Vagina (tissue), 2 donors: ENCODE measurements around the gene MAIP1. TPM values are rescaled to one million over a fixed set of nuclear protein-coding genes. Genes with fewer than 3 reads are reported as not detected.
A peak's percentile ranks its signal among the peaks of the same experiment; 100 is the strongest.

Experiments
- DNase-seq, 2 donors: peaks; one replicate each; pipeline ENCODE4 v3.0.0-alpha.2; 2017; ENCODE audit errors: extremely low spot score in 2 of 2
- H3K27ac ChIP-seq: fragments of 200-600 bp; sonication (generic); one replicate; pipeline ENCODE4 v1.5.1; 2019
- H3K27me3 ChIP-seq: fragments of 200-600 bp; sonication (generic); one replicate; pipeline ENCODE4 v1.5.1; 2019
- H3K36me3 ChIP-seq, 2 donors: fragments of 200-600 bp; sonication (generic); one replicate each; pipeline ENCODE4 v1.5.1; 2017 to 2019
- H3K4me1 ChIP-seq: fragments of 200-600 bp; sonication (generic); one replicate; pipeline ENCODE4 v1.5.1; 2019
- H3K4me3 ChIP-seq, 2 donors: fragments of 200-600 bp; sonication (generic); 1 replicate in 1 of 2; 2 replicates in 1 of 2; pipeline ENCODE4 v1.5.1; 2016 to 2019
- H3K9me3 ChIP-seq: fragments of 200-600 bp; sonication (generic); one replicate; pipeline ENCODE4 v1.5.1; 2019
- POLR2A ChIP-seq, 2 donors: fragments of 450-650 bp; IDR thresholded peaks; one replicate each; pipeline ENCODE4 v1.6.1; 2017; ENCODE audit warnings: antibody characterized with exemption in 2 of 2, mild to moderate bottlenecking in 2 of 2, moderate library complexity in 2 of 2
- POLR2AphosphoS5 ChIP-seq, 2 donors: sonication (generic); formaldehyde crosslinking; IDR thresholded peaks; one replicate each; pipeline ENCODE4 v1.9.0; 2017; ENCODE audit warnings: antibody characterized with exemption in 2 of 2, mild to moderate bottlenecking in 2 of 2, low read depth in 1 of 2; ENCODE audit not compliant: insufficient read depth in 1 of 2
- intact Hi-C: fragments of 100-400 bp; cut with DNase I; formaldehyde crosslinking; loops from one replicate; pipeline ENCODE4 v1.15.1; 2023
- total RNA-seq: library from RNA; depleted of rRNA; stranded (reverse); fragments of >200 nt; gene quantifications from one replicate; pipeline ENCODE4 v1.2.3, GENCODE V29; 2016
- TF ChIP-seq, protein P1 (sequence below), 3 experiments: fragments of 450-650 bp in 2 of 3; fragments of 200-600 bp in 1 of 3; sonication (generic) in 1 of 3; IDR thresholded peaks; one replicate each; pipeline ENCODE4 v1.5.1; 2017 to 2019; ENCODE audit warnings: antibody characterized with exemption in 3 of 3, mild to moderate bottlenecking in 2 of 3, moderate library complexity in 2 of 3

The MAIP1 gene
- total RNA-seq, 1 donor from 2014 or later: 16.0 TPM

GRCh38 chr2:199972088-199972626, 16.8 kb downstream of the MAIP1 start:
- TF ChIP-seq POLR2A (IDR thresholded peaks at IDR 0.05): no peak
- TF ChIP-seq, protein P1, sequence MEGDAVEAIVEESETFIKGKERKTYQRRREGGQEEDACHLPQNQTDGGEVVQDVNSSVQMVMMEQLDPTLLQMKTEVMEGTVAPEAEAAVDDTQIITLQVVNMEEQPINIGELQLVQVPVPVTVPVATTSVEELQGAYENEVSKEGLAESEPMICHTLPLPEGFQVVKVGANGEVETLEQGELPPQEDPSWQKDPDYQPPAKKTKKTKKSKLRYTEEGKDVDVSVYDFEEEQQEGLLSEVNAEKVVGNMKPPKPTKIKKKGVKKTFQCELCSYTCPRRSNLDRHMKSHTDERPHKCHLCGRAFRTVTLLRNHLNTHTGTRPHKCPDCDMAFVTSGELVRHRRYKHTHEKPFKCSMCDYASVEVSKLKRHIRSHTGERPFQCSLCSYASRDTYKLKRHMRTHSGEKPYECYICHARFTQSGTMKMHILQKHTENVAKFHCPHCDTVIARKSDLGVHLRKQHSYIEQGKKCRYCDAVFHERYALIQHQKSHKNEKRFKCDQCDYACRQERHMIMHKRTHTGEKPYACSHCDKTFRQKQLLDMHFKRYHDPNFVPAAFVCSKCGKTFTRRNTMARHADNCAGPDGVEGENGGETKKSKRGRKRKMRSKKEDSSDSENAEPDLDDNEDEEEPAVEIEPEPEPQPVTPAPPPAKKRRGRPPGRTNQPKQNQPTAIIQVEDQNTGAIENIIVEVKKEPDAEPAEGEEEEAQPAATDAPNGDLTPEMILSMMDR (IDR thresholded peaks at IDR 0.05): no peak
- TF ChIP-seq POLR2AphosphoS5 (IDR thresholded peaks at IDR 0.05; ENCODE audit: insufficient read depth in 1 of 2, low read depth in 1 of 2): no peak
- H3K27me3 ChIP-seq: no peaks in the 10 kb centered on the region
- intact Hi-C loops: no loop called here
- no peak for DNase-seq
- no peaks in the 10 kb centered on the region for H3K4me1 ChIP-seq
- no peaks in the 10 kb centered on the region for H3K9me3 ChIP-seq
- H3K36me3 ChIP-seq: no peaks in the 10 kb centered on the region
- no peak overlapping the region for H3K27ac ChIP-seq
- H3K4me3 ChIP-seq: no peak overlapping the region

GRCh38 chr2:199973703-199974102, 18.3 kb downstream of the MAIP1 start:
- intact Hi-C loops: no loop called here
- H3K36me3 ChIP-seq: no peaks in the 10 kb centered on the region
- no peak for DNase-seq

DNA sequence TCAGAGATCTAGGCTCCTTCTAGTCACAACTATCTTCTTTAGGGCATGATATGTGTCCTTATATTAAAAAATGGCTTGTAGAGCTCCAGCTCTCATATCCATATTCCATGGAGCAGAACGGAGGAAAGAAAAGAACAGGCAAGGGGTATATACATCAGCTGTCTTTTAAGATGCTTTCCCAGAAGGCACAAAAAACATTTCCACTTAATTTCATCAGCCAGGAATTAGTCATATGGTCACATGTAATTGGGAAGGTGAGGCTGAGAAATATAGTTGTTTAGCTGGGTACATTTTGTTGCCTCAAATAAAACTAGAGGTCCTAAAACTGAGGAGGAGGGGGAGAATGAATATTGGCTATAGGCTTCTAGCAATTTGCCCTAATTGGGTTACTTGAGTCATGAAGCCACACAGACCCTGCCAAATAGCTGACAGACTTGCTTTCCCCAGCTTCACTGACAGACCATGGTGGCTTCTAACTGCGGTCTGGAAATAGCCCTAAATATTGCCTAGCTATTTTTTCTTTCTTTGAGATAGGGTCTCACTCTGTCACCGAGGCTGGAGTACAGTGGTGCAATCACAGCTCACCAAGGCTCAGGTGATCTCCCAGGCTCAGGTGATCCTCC, 20.0 kb downstream of the MAIP1 start:
- Histone ChIP-seq H3K9me3 (no peaks in the 10 kb centered on the region), H3K36me3 (no peaks in the 10 kb centered on the region), H3K27me3 (no peaks in the 10 kb centered on the region), H3K27ac (no peak overlapping the region), H3K4me3 (no peak overlapping the region), H3K4me1 (no peaks in the 10 kb centered on the region)
- TF ChIP-seq, protein P1 (IDR thresholded peaks at IDR 0.05): no peak
- no peak for TF ChIP-seq POLR2AphosphoS5 (IDR thresholded peaks at IDR 0.05; ENCODE audit: insufficient read depth in 1 of 2, low read depth in 1 of 2)
- no peak for TF ChIP-seq POLR2A (IDR thresholded peaks at IDR 0.05)
- intact Hi-C loops: loop anchor here (5.0 kb wide), 1 partner anchor 507 kb away; no protein-coding TSS in a partner anchor
- peak in 1 of 2 donors; percentile 25 for DNase-seq

More at GRCh38 chr2:199973703-199974102, 18.3 kb downstream of the MAIP1 start:
- Histone ChIP-seq H3K27me3 (no peaks in the 10 kb centered on the region), H3K9me3 (no peaks in the 10 kb centered on the region), H3K4me3 (no peak overlapping the region), H3K27ac (no peak overlapping the region), H3K4me1 (no peaks in the 10 kb centered on the region)
- TF ChIP-seq POLR2A (IDR thresholded peaks at IDR 0.05): no peak
- TF ChIP-seq, protein P1 (IDR thresholded peaks at IDR 0.05): peak in 1 of 3 experiments; percentile 36

DNA sequence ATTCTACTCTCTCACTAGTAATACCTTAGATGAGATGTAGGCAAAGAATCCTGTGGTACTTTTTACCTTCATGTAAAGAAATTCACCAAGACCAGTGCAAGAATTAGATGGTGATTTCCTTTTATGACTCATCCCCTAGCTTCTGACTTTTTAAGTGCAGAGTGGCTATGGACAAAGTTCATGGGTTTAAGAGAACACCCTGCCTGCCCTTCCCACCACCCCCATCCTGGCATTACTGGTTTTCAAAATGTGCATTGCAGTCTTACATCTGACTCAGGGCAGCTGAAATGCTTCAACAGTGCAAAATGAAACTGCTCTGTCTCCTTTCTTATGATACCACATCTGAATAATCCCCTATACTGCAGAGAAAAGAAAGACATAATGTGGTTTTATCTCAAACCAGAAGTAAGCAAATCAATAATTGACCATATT, 22.6 kb downstream of the MAIP1 start:
- Histone ChIP-seq H3K27me3 (no peaks in the 10 kb centered on the region), H3K4me1 (no peaks in the 10 kb centered on the region), H3K9me3 (no peaks in the 10 kb centered on the region), H3K4me3 (no peak overlapping the region), H3K36me3 (no peaks in the 10 kb centered on the region), H3K27ac (no peak overlapping the region)
- DNase-seq: no peak
- TF ChIP-seq, protein P1 (IDR thresholded peaks at IDR 0.05): no peak
- intact Hi-C loops: loop anchor here (5.0 kb wide), 1 partner anchor 504 kb away; no protein-coding TSS in a partner anchor

DNA sequence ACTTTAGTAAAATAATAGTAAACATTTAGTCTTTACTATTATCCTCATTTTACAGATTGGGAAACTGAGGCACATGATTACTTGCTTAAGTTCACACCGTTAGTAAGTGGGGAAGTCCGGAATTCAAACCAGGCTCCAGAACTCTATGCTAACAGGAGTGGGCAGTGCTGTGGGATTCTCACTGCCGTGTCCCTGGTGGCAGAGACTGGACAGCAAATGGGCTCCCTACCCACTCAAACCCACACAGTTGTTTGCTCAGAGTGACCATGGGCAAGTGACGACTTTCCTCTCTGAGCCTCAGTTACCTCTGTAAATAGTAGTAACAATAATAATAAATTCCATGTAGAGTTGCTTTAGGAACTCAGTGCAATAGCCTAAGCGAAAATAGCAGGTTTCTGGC, 24.0 kb downstream of the MAIP1 start:
- Histone ChIP-seq H3K4me3 (no peak overlapping the region), H3K27ac (no peak overlapping the region), H3K36me3 (no peaks in the 10 kb centered on the region), H3K27me3 (no peaks in the 10 kb centered on the region), H3K4me1 (no peaks in the 10 kb centered on the region), H3K9me3 (no peaks in the 10 kb centered on the region)
- no peak for DNase-seq
- intact Hi-C loops: loop anchor here (5.0 kb wide), 1 partner anchor 503 kb away; no protein-coding TSS in a partner anchor
- no peak for TF ChIP-seq POLR2A (IDR thresholded peaks at IDR 0.05)
- no peak for TF ChIP-seq POLR2AphosphoS5 (IDR thresholded peaks at IDR 0.05; ENCODE audit: insufficient read depth in 1 of 2, low read depth in 1 of 2)
- TF ChIP-seq, protein P1 (IDR thresholded peaks at IDR 0.05): no peak
